ENCODE measurements around the gene UBR4. TPM values are rescaled to one million over a fixed set of nuclear protein-coding genes. Genes with fewer than 3 reads are reported as not detected.

The UBR4 gene
- total RNA-seq, 2 experiments from 2014 or later, result 98.6 to 101 TPM

- no peak overlapping the region for H3K27ac Mint-ChIP-seq
- no peaks in the 10 kb centered on the region for H3K9me3 Mint-ChIP-seq
- ChIA-PET CTCF (no interaction called here), POLR2A (no interaction called here)
- H3K27me3 Mint-ChIP-seq, result no peaks in the 10 kb centered on the region
- DNase-seq, result no peak
- H3K4me1 Mint-ChIP-seq, result peaks cover 29% of the 10 kb centered on the region
- no peak overlapping the region for H3K4me3 Mint-ChIP-seq
- H3K36me3 Mint-ChIP-seq (ENCODE audit: low read depth), result peaks cover 91% of the 10 kb centered on the region
Measured at GRCh38 chr1:19121192-19121591, 88.9 kb downstream of the UBR4 start.

DNA sequence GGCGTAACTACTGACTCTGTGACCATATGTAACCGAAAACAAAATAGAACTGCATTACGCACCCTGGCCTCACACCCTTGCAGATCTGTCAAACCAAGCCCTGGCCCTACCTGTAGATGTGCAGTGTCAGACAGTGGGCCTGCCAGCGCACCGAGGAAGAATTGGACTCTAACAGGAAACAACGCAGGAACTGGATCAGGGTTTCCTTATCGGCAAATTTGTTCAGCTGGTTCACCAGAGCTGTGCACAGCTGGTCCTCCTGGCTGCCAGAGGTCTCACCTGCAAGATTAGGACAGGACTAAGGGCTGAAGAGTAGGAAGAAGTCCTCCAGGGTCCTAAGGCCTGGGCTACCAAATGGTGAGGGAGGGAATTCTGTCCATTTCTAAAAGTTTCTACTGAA, 90.0 kb downstream of the UBR4 start:
- H3K4me1 Mint-ChIP-seq, result peaks cover 23% of the 10 kb centered on the region
- ChIA-PET CTCF (interaction anchor here (0.6 to 1.5 kb wide), 3 partner anchors 46 to 237 kb away, joined by 3 to 5 read pairs (median 5); no protein-coding TSS in a partner anchor), POLR2A (no interaction called here)
- no peak overlapping the region for H3K4me3 Mint-ChIP-seq
- H3K9me3 Mint-ChIP-seq, result no peaks in the 10 kb centered on the region
- peaks cover 90% of the 10 kb centered on the region for H3K36me3 Mint-ChIP-seq (ENCODE audit: low read depth)
- no peak overlapping the region for H3K27ac Mint-ChIP-seq
- no peak for DNase-seq
- no peaks in the 10 kb centered on the region for H3K27me3 Mint-ChIP-seq

DNA sequence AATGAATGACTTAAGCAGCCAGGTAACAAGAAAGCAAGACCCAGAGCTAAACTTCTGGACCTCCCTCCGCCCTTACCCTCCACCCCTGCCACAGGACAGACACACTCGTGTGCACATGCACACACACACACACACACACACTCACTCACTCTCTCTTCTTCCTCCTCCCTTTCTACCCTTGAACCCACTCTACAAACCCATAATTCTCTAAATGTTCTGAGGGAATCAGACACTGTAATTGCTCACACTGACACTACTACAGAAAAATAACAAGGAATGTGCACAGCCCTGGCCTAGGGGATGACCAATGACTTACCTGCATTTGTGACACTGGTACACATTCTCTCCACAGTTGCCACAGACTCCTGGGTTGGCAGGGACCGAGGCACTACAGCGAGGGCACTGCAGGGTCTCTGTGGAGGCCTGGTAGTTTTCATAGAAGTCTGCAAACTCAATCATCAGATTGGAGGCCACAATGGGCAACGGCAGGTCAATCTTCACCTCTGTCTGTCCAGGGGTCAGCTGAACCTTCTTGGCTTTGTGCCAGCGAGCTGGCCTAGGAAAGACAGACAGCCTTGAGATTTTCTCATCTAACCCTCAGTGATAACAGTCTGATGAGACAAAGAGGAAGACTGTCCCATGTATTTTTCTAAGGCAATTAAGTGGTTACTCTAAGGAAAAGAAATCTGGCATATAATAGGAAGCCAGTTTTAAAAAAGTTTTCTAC, 94.8 kb downstream of the UBR4 start:
- H3K27ac Mint-ChIP-seq, result peak overlapping the region; percentile 24
- H3K27me3 Mint-ChIP-seq, result no peaks in the 10 kb centered on the region
- CTCF ChIA-PET, result interaction anchor here (0.6 to 2.3 kb wide), 4 partner anchors 11 to 216 kb away, joined by 3 to 10 read pairs (median 4); no protein-coding TSS in a partner anchor
- no peak for DNase-seq
- peaks cover 90% of the 10 kb centered on the region for H3K36me3 Mint-ChIP-seq (ENCODE audit: low read depth)
- no peaks in the 10 kb centered on the region for H3K4me1 Mint-ChIP-seq
- no peak overlapping the region for H3K4me3 Mint-ChIP-seq
- H3K9me3 Mint-ChIP-seq, result no peaks in the 10 kb centered on the region
- POLR2A ChIA-PET, result no interaction called here

DNA sequence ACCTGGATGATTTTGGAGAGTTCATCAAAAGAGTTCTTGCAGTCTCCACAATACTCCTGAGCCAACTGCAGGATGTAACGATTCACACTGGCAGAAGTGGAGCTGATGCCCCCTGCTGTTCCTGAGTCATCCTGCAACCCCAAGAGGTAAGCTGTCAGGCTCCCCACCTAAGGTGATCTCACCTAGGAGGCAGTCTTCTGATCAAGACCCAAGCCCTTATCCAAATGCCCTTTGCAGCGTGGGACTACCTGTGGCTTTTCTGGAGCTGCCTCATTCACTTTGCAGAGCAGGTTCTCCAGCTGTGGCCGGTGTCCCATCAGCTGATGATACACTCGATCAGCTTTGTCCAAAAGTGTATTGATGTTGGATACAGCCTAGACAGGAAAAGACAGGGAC, 96.4 kb downstream of the UBR4 start:
- Mint-ChIP-seq H3K27ac (no peak overlapping the region), H3K4me1 (no peaks in the 10 kb centered on the region), H3K36me3 (ENCODE audit: low read depth) (peaks cover 87% of the 10 kb centered on the region), H3K9me3 (no peaks in the 10 kb centered on the region), H3K4me3 (no peak overlapping the region), H3K27me3 (no peaks in the 10 kb centered on the region)
- POLR2A ChIA-PET, result no interaction called here
- CTCF ChIA-PET, result interaction anchor here (0.6 to 3.3 kb wide), 14 partner anchors 9 to 229 kb away, joined by 3 to 29 read pairs (median 4); partner anchors contain the start of gene ALDH4A1
- DNase-seq, result peak; percentile 54

DNA sequence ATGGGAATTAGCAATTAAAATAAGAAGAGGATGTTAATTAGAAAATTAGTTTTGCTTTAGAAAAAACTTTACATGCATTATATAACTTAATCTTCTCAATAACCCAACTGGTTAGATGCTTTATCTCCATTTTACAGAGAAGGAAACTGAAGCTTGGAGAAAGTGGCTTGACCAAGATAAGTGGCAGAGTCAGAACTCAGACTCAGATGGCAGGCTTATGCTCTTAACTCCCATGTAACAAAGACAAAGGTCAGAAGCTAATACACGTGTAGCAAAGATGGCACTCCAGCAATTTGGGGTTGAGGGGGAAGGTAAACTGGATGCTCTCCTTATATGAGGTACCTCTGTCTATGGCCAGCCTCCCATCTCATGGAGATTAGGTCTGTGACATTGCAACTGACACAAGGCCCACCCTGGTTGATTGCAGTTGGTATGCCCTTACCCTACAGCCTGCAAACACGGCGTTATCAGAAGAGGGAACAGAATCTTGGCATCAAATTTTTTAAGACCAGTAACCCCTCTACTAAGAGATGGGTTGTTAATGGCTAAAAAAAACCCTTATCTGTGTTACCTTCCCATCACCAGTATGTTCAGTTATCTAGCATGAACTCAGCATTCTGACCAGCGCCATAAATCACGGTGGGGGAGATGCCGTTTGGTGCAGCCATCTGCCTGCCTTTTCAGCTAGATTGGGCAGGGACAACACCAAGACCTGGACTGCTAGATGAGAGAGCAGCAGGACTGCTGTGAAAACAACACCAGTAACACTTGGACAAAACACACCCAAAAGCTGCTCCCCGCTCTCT, 97.0 kb downstream of the UBR4 start:
- H3K4me1 Mint-ChIP-seq, result no peaks in the 10 kb centered on the region
- no peak overlapping the region for H3K4me3 Mint-ChIP-seq
- H3K9me3 Mint-ChIP-seq, result no peaks in the 10 kb centered on the region
- no peak for DNase-seq
- H3K27ac Mint-ChIP-seq, result no peak overlapping the region
- POLR2A ChIA-PET, result no interaction called here
- CTCF ChIA-PET, result interaction anchor here (0.8 to 3.3 kb wide), 13 partner anchors 8 to 229 kb away, joined by 3 to 29 read pairs (median 4); partner anchors contain the start of gene ALDH4A1
- peaks cover 88% of the 10 kb centered on the region for H3K36me3 Mint-ChIP-seq (ENCODE audit: low read depth)
- H3K27me3 Mint-ChIP-seq, result no peaks in the 10 kb centered on the region

DNA sequence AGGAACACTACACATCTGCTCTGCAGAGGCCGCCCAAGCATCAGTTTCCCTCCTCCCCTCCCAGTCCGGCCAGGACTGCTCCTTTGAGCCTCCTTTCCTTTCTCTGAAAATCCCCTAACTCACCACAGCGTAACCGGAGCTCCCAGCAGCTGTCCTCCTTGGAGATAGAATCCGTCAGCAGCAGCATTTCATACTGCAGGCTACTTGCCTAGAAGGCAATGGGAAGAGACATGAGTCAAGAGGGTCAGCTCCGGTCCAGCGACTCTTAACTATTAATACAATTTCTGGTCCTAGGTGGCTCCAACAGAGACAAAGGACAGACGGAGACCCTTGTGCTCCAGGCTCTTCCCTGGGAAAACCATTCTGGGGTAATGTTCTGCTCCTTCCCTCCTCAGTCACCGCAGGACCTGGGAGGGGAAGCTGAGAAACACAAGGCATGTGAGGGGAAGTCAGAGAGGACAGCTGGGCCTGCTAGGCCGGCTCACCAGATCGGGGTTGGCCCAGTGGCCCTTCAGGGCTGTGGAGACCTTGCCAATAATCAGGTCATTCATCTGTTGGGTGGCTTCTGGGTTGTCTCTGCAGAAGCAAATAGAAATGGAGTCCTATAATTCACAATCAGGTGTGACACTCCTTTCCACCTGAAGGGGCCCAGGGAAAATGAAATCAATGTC, 99.7 kb downstream of the UBR4 start:
- no peak overlapping the region for H3K27ac Mint-ChIP-seq
- H3K4me3 Mint-ChIP-seq, result no peak overlapping the region
- no peak for DNase-seq
- H3K27me3 Mint-ChIP-seq, result no peaks in the 10 kb centered on the region
- POLR2A ChIA-PET, result no interaction called here
- CTCF ChIA-PET, result interaction anchor here (1.5 kb wide), 1 partner anchor 203 kb away, joined by 3 read pairs; no protein-coding TSS in a partner anchor
- H3K9me3 Mint-ChIP-seq, result no peaks in the 10 kb centered on the region
- peaks cover 83% of the 10 kb centered on the region for H3K36me3 Mint-ChIP-seq (ENCODE audit: low read depth)
- H3K4me1 Mint-ChIP-seq, result no peaks in the 10 kb centered on the region

DNA sequence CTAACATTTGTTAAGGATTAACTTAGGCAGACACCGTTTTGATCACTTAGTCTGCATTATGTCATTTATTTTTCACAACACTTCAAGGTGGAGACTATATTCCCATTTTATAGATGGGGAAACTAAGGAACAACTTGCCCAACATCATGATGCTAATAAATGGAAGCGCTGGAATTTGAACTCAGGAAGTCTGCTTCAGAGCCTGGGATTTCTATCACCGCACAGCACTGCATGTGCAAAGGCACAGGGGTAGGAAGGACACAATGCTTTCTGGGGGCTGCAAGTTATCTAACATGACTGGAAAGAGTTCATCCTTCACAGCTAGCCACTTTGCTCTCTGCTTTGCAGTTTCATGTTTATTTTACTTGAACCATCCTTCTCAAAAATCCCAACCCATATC, 100.5 kb downstream of the UBR4 start:
- H3K27me3 Mint-ChIP-seq, result no peaks in the 10 kb centered on the region
- ChIA-PET POLR2A (no interaction called here), CTCF (interaction anchor here (1.5 kb wide), 1 partner anchor 202 kb away, joined by 3 read pairs; no protein-coding TSS in a partner anchor)
- no peak overlapping the region for H3K27ac Mint-ChIP-seq
- H3K4me1 Mint-ChIP-seq, result no peaks in the 10 kb centered on the region
- H3K36me3 Mint-ChIP-seq (ENCODE audit: low read depth), result peaks cover 83% of the 10 kb centered on the region
- no peak for DNase-seq
- no peaks in the 10 kb centered on the region for H3K9me3 Mint-ChIP-seq
- no peak overlapping the region for H3K4me3 Mint-ChIP-seq

DNA sequence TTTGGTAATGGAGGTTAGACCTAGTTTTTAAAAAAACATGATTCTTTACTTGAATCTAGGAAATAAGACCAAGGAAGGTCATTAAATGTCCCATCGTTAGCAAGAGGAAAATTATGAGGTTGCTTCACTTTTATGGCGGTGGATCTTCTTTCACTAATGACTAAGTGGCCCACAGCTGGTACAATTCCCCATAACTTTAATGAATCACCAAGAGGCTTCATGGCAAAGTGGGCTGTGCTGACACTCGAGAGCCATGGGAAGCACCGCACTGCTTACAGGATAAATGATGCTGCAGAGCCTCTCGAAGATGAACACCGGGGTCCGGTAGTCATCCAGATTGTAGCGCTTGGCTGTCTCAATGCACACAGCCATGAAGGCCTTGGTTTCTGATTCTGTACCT, 108.8 kb downstream of the UBR4 start:
- Mint-ChIP-seq H3K27ac (no peak overlapping the region), H3K4me1 (no peaks in the 10 kb centered on the region), H3K36me3 (ENCODE audit: low read depth) (peaks cover 82% of the 10 kb centered on the region), H3K4me3 (no peak overlapping the region), H3K27me3 (no peaks in the 10 kb centered on the region), H3K9me3 (no peaks in the 10 kb centered on the region)
- DNase-seq, result no peak
- ChIA-PET POLR2A (interaction anchor here (0.9 kb wide), 1 partner anchor 27 kb away, joined by 3 read pairs; no protein-coding TSS in a partner anchor), CTCF (interaction anchor here (1.0 to 2.0 kb wide), 3 partner anchors 188 to 196 kb away, joined by 3 to 7 read pairs (median 5); no protein-coding TSS in a partner anchor)

GRCh38 chr1:19100028-19100427, 110.0 kb downstream of the UBR4 start:
- POLR2A ChIA-PET, result no interaction called here
- peaks cover 79% of the 10 kb centered on the region for H3K36me3 Mint-ChIP-seq (ENCODE audit: low read depth)
- no peaks in the 10 kb centered on the region for H3K4me1 Mint-ChIP-seq
- CTCF ChIA-PET, result interaction anchor here (1.5 kb wide), 1 partner anchor 187 kb away, joined by 4 read pairs; no protein-coding TSS in a partner anchor
- no peak for DNase-seq
- H3K27me3 Mint-ChIP-seq, result no peaks in the 10 kb centered on the region
- H3K4me3 Mint-ChIP-seq, result no peak overlapping the region
- no peak overlapping the region for H3K27ac Mint-ChIP-seq
- H3K9me3 Mint-ChIP-seq, result no peaks in the 10 kb centered on the region

- POLR2A ChIA-PET, result no interaction called here
- Mint-ChIP-seq H3K27me3 (no peaks in the 10 kb centered on the region), H3K4me3 (no peak overlapping the region), H3K9me3 (no peaks in the 10 kb centered on the region), H3K36me3 (ENCODE audit: low read depth) (peaks cover 79% of the 10 kb centered on the region), H3K4me1 (no peaks in the 10 kb centered on the region), H3K27ac (no peak overlapping the region)
- CTCF ChIA-PET, result interaction anchor here (0.7 to 2.0 kb wide), 4 partner anchors 8 to 190 kb away, joined by 3 to 10 read pairs (median 4); no protein-coding TSS in a partner anchor
- DNase-seq, result no peak
Measured at GRCh38 chr1:19096990-19097389, 113.1 kb downstream of the UBR4 start.

- Mint-ChIP-seq H3K4me3 (no peak overlapping the region), H3K27me3 (no peaks in the 10 kb centered on the region), H3K36me3 (ENCODE audit: low read depth) (peaks cover 76% of the 10 kb centered on the region), H3K27ac (no peak overlapping the region), H3K9me3 (no peaks in the 10 kb centered on the region), H3K4me1 (no peaks in the 10 kb centered on the region)
- CTCF ChIA-PET, result interaction anchor here (0.9 to 2.0 kb wide), 7 partner anchors 8 to 212 kb away, joined by 3 to 10 read pairs (median 4); partner anchors contain the start of gene ALDH4A1
- peak; percentile 32 for DNase-seq
- POLR2A ChIA-PET, result no interaction called here
Measured at GRCh38 chr1:19096036-19096833, 113.8 kb downstream of the UBR4 start.
